ENCODE results near the gene ZNF320. TPM values are rescaled to one million over a fixed set of nuclear protein-coding genes. Genes with fewer than 3 reads are reported as not detected.

Gene ZNF320
- total and polyA plus RNA-seq, 9 of the 15 experiments (the other 6 are each of a cell fraction or from before 2014, with no cell fraction given), result 5.4 to 25.6 (median 11.7) TPM

DNA sequence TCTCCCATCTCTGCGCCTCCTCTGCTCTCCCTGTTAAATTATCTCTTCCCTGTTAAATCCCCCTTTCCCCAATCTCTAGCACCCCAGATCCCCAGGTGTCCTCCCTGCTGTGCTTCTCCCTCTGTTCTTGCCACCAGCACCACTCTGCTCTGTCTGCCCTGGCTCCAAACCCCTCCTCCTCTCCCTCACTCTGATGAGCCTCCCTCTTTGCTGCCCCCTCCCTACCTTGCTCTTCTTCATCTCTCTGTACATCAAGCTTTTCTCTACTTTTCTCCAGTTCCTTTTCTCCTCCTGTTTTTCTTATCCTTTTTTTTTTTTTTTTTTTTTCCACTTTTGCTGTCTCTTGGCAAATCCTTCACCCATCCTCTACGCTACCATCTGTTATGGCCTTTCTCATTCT lies 44.1 kb upstream of the ZNF320 start (continued):
- TF ChIP-seq HLTF (IDR thresholded peaks at IDR 0.05) (peak; percentile 66; the same call in 1 of the 2 replicates), HDAC1 (IDR thresholded peaks at IDR 0.05) (0 out of 4 replicates have a peak, but pooled peaks of 1 of the 2 experiments have one; percentile 16), HDAC2 (IDR thresholded peaks at IDR 0.05) (0 out of 2 replicates have a peak, but pooled peaks have one; percentile 18), BRD9 (IDR thresholded peaks at IDR 0.05; ENCODE audit: low read depth, partially characterized antibody) (peak; percentile 28), ZEB2 (IDR thresholded peaks at IDR 0.05) (0 out of 2 replicates have a peak, but pooled peaks have one; percentile 36), OTX1 (CRISPR knock-in tag; IDR thresholded peaks at IDR 0.05) (0 out of 2 replicates have a peak, but pooled peaks have one; percentile 54), POLR2B (IDR thresholded peaks at IDR 0.05; ENCODE audit: low read depth, partially characterized antibody) (peak; percentile 17)
- TF ChIP-seq, protein P1, sequence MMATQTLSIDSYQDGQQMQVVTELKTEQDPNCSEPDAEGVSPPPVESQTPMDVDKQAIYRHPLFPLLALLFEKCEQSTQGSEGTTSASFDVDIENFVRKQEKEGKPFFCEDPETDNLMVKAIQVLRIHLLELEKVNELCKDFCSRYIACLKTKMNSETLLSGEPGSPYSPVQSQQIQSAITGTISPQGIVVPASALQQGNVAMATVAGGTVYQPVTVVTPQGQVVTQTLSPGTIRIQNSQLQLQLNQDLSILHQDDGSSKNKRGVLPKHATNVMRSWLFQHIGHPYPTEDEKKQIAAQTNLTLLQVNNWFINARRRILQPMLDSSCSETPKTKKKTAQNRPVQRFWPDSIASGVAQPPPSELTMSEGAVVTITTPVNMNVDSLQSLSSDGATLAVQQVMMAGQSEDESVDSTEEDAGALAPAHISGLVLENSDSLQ (IDR thresholded peaks at IDR 0.05), result peak; percentile 12; the same call in 1 of the 2 replicates
- TF ChIP-seq, protein P2, sequence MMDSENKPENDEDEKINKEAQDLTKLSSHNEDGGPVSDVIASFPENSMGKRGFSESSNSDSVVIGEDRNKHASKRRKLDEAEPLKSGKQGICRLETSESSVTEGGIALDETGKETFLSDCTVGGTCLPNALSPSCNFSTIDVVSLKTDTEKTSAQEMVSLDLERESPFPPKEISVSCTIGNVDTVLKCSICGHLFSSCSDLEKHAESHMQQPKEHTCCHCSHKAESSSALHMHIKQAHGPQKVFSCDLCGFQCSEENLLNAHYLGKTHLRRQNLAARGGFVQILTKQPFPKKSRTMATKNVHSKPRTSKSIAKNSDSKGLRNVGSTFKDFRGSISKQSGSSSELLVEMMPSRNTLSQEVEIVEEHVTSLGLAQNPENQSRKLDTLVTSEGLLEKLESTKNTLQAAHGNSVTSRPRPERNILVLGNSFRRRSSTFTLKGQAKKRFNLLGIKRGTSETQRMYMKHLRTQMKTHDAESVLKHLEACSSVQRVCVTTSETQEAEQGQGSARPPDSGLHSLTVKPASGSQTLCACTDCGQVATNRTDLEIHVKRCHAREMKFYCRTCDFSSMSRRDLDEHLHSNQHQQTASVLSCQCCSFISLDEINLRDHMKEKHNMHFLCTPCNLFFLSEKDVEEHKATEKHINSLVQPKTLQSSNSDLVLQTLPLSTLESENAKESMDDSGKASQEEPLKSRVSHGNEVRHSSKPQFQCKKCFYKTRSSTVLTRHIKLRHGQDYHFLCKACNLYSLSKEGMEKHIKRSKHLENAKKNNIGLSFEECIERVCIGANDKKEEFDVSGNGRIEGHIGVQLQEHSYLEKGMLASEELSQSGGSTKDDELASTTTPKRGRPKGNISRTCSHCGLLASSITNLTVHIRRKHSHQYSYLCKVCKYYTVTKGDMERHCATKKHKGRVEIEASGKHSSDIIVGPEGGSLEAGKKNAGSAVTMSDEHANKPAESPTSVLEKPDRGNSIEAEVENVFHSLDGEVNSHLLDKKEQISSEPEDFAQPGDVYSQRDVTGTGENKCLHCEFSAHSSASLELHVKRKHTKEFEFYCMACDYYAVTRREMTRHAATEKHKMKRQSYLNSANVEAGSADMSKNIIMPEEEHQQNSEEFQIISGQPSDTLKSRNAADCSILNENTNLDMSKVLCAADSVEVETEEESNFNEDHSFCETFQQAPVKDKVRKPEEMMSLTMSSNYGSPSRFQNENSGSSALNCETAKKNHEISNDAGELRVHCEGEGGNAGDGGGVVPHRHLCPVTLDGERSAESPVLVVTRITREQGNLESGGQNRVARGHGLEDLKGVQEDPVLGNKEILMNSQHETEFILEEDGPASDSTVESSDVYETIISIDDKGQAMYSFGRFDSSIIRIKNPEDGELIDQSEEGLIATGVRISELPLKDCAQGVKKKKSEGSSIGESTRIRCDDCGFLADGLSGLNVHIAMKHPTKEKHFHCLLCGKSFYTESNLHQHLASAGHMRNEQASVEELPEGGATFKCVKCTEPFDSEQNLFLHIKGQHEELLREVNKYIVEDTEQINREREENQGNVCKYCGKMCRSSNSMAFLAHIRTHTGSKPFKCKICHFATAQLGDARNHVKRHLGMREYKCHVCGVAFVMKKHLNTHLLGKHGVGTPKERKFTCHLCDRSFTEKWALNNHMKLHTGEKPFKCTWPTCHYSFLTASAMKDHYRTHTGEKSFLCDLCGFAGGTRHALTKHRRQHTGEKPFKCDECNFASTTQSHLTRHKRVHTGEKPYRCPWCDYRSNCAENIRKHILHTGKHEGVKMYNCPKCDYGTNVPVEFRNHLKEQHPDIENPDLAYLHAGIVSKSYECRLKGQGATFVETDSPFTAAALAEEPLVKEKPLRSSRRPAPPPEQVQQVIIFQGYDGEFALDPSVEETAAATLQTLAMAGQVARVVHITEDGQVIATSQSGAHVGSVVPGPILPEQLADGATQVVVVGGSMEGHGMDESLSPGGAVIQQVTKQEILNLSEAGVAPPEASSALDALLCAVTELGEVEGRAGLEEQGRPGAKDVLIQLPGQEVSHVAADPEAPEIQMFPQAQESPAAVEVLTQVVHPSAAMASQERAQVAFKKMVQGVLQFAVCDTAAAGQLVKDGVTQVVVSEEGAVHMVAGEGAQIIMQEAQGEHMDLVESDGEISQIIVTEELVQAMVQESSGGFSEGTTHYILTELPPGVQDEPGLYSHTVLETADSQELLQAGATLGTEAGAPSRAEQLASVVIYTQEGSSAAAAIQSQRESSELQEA (IDR thresholded peaks at IDR 0.05; ENCODE audit: low read depth), result peak; percentile 39; the same call in 1 of the 2 replicates

Measured in K562 (cell line).